GM18858 (cell line): ENCODE data around the gene HSF5.

Source experiments
- ATAC-seq: cut with Tn5 transposase; IDR thresholded peaks from one replicate; pipeline ENCODE4 v1.9.1; 2021; ENCODE audit not compliant: unreplicated experiment

HSF5 gene

DNA sequence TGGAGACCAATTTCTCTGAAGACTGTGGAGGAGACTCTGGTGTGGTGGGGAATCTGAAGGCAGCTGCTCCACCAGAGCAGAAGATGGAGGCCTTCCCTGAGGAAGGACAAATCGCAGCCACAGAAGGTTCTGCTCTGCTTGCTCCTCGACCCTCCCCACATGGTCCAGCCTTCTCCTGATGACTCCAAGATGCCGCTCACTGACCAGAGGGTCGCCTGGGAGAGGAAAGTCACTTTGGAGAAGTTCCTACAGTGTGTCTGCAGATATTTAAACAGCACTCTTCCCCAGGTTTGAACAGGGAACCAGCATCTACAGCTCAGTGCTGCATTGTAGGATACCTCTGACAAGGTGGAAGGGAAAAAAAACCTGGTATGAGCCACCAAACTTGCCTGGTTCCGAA is 115.2 kb downstream of the HSF5 start:
- ATAC-seq, result no peak

DNA sequence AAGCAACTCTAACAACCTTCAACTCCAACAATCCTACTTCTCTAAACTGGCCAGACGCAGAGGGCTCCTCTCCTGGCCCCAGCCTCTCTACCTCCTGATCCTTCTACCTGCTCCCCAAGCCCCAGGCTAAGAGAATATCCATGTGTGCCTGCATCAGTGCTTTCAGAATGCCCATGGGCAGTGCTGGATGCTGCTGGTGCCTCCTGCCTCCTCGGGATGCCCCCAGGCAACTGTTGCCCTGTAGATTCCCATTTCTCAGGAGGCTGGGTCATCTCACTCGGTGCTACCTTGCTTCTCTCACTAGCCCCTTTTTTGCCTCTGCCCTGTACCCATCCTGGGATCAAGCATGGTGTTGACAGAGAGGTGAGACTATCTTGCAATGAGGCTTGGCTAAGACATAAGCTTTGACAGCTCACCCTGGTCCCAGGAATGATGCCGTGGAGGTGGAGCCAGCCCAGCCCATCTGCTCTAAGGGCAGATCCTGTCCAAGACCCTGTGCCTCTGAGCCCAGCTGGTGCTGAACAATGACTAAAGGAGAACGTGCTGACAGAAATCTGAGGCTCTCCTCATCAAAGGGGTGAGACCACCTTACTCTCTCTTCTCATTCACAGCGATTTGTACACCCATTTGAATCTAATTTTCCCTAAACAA is 116.8 kb downstream of the HSF5 start:
- ATAC-seq, result no peak

DNA sequence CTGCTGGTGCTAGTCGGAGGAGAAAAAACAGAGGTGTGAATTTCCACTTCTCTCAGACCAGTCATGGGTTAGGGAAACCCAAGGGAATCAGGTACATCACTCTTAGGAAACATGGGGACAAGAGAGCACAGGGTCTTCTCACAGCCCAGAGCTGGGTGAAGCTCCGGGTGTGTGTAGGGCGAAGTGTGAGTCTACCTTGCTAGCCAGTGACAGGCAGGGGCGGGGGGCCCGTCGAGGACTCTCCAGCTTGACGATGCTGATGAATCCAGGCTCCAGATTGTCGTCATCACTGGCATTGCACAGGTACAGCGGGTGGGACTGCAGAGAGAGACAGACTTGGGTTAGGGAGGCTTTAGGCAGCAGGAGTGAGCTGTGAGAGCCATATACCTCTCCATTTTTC is 117.5 kb downstream of the HSF5 start:
- no peak for ATAC-seq

DNA sequence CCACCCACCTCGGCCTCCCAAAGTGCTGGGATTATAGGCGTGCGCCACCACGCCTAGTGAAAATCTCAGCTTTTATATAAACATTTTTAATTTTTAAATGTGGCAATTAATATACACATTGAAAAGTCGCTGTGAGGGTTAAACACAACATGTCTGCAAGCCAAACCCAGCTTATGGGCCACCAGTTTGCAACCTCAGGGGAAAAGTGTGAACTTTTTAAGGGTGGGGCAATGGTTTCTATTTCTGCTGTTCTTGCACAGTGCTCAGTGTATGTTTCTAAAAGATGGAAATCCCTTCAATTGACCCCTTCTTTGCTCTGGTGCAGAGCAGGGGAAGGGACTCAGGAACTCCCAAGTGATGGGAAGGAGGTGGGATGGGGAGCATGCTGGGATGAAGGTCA is 117.9 kb downstream of the HSF5 start:
- no peak for ATAC-seq
